GM21360 (cell line): ENCODE measurements around the gene SDC3.

Experiments used
- ATAC-seq: cut with Tn5 transposase; IDR thresholded peaks from one replicate; pipeline ENCODE4 v1.9.1; 2021; ENCODE audit warnings: mild to moderate bottlenecking, moderate library complexity; ENCODE audit not compliant: unreplicated experiment

SDC3 gene

DNA sequence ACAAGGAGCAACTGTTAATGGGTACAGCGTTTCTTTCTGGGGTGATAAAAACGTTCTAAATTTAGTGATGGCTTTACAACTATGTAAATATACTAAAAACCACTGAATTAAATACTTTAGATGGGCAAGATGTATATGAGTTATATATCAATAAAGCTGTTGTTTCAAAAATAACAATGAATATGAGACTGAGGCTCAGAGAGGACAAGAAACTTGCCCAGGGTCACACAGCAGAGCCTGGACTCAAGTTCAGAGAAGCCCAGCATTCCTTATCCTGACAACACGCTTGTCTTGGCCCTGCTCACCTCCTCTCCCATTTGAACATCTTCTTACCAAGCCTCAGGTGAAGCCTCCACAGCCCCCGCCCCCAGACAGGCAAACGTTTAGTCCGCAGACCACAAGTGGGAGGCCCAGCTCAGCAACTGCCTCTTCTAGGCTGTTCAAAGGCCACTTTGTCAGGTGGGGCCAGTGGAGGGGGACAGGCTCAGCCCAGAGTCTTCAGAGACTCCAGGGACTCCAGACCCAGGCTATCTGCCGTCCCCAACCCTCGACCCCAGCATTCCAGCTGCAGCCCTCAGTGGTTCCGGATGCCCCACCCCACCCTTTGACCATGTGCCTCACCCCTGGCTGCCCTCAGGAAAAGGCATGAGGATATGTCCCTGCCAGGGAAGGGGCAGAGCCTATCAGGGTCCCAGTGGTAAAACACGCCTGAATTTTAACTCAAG is 17.9 kb downstream of the SDC3 start:
- no peak for ATAC-seq

DNA sequence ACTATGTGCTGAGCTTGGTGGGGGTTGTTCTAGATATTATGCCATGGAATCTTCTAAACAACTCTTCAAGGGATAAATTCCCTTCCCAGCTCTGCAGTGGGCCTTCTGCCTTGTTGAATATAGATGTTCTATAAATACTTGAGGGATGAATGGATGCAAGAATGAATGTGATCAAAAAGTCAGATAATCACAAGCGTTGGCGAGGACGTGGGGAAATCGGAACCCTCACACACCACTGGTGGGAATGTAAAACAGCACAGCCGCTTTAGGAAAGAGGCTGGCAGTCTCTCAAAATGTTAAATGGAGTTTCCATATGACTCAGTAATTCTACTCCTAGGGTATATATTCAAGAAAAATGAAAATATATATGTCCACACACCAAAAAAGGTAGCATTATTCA is 19.0 kb downstream of the SDC3 start:
- no peak for ATAC-seq

GRCh38 chr1:30888975-30889374 is 19.6 kb downstream of the SDC3 start:
- ATAC-seq: no peak

DNA sequence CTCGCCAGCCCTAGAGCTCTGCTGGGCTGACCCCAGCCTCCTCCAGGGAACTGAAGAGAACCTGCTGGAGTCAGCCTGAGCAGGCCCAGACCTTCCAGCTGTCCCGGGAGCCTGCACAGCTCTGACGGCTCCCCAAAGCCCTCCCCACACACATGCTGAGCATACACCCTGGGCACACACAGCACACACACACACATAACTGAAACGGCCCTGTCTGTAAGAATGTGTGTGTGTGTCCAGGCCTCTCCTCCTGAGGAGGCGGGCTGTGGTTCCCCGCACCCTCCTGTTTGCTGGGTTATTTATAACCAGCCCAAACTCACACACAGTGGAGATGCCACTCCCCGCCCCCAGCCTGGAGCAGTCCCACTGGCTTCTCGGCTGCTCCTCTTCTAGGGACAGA is 20.2 kb downstream of the SDC3 start:
- no peak for ATAC-seq

DNA sequence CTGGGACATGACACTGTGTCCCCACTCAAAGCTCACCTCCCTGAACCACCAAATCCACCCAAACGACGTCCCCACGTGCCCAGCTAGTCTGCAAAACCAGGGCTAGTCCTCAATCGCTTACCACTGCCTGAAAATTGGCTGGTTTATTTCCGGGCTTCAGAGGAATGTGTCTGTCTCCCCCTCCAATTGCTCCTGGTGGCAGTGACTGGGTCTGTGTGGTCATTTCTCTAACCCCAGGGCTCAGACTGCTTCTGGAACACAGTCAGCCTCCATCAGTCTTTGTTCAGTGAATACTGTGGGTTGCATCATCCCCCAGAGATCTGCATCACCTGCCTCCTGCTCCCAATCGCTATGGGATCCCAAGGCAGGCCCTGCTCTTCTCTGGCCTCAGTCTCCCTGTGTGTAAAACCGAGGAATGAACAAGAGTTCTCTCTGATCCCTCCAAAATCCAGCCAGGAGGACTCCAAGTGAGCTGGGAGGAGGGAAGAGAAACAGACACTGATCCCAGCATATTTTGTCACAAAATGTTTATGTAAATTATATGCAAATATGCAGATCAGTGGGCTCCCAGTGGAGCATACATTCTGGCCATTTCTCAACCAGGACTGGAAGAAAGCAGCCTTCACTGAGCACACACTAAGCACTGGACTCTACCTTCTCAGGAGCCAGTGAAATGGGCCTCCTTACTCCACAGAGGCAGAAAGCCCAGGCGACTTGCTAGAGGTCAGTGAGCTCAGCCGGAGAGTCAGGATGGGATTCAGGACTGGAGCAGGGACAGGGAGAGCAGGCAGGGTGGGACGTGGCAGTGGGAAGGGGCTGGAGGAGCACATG is 20.9 kb downstream of the SDC3 start:
- ATAC-seq: no peak

GRCh38 chr1:30886710-30887428 is 21.7 kb downstream of the SDC3 start:
- no peak for ATAC-seq

GRCh38 chr1:30885570-30886522 is 22.7 kb downstream of the SDC3 start:
- ATAC-seq: no peak

DNA sequence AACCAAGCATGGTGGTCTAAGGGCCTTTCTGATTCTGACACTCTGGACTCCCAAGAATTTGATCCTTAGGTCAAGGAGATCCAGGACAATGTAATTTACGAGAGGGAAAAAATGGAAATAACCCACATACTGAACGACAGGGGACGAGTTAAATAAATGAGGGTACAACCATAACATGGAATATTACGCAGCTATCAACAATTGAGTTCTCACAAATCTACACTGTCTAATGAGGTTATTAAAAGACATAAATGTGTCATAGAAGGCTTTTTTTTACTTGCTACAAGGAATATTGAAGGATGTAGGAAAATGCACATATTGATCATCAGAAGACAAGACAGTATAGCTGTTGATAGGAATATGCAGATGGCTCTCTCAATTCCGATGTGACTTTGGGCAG is 23.8 kb downstream of the SDC3 start:
- no peak for ATAC-seq

GRCh38 chr1:30883389-30884172 is 25.0 kb downstream of the SDC3 start:
- ATAC-seq: no peak

- ATAC-seq: no peak
Measured at GRCh38 chr1:30882678-30883388, 25.7 kb downstream of the SDC3 start.

DNA sequence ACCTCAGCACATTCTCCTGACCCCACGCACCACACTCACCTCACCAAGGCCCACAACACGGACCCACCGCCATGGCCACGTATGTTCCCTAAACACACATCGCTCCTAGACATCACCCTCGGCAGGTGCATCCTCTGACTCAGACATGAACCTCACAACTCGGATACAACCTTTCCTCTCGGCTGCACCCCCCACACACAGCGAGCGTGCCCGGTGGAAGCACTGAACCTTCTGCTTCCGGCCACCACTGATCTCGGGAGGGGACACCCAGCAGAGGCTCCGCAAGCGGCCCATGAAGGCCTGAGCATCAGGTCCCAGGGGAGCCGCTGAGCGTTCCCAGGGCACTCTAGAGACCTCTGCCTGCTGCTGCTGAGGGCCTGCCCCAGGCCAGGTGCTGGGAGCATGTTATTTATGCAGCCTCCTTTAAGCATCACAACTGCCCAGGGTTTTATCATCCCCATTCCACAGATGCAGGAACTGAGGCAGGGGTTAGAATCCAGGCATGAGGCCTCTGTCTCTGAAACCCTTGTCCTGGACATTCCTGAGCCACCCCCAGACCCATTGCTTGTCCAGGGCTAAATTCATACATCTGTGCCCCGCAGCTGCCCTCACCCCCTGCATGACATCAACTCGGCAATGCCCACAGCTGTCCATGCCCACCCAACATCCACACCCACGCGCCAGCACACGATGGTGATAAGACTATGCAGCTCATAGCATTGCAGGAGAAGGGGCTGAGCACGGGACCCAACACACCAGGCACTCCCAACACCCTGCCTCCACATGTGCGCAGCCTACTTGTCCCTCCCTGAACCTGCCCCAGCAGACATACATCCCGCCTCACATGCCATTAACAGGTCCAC is 27.0 kb downstream of the SDC3 start:
- peak; percentile 70 for ATAC-seq

DNA sequence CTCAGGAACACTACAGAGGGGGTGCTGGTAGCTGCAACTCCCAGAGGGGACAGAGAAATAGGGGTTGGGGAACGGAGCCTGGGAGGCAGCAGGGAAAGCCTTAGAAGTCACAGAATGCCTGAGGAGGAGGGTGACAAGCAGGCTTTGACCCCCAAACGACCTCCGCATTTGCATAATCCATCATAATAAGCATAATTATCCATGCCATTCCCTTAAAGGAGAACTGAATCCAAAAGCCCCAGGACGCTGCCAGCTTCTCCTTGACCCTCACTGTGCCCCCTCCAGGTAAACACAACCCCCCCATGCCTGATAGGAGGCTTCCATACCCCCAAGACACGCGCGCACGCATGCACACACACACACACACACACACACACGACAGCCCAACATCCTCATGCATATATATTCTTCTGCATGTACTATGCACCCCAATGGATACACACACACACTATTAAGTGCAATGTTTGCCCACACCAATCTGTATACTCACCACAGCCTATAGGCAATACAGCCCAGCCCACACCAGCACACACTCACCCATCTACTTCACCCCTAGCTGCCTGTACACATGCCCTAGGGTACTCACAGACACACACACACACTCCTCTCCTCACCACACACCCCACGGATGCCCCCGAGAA is 27.8 kb downstream of the SDC3 start:
- ATAC-seq: no peak

- no peak for ATAC-seq
Measured at GRCh38 chr1:30879940-30880677, 28.4 kb downstream of the SDC3 start.

DNA sequence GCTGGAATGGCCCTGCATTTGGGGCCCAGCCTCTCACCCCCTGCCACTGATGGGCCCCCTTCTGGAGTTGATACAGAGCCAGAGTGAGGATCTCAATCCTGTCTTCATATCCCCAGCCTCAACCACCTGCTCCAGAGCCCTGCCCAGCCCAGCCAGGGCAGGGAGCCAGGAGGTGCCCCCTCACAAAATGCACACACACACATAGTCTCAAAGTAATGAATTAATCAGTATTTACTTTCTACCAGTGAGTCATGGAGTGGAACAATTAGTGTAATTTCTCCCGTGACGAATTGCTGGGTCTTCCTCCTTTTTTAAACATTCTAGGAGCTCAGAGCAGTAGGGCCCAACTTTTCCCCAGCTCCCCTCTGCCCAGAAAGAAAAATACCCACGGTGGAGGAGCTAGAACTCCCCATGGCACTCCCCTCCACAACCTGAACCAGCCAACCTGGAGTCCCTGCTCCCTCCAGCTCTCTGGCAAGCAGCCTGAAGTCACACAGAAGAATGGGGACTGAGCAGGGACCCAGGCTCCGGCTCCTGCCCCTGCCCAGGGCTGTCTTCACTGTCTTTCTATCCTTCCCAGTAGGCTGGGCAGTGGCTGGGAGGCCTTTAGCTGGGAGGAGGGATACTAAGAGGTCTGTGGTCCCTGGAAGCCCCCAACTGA is 29.3 kb downstream of the SDC3 start:
- ATAC-seq: no peak

GRCh38 chr1:30878559-30878958 is 30.0 kb downstream of the SDC3 start:
- ATAC-seq: no peak

GRCh38 chr1:30878016-30878415 is 30.5 kb downstream of the SDC3 start:
- no peak for ATAC-seq
